B cell (primary cell): ENCODE results near the gene RPP38.

Experiments
- EZH2 ChIP-seq: IDR thresholded peaks from 2 replicates; pipeline ENCODE4 v1.6.1; 2012; ENCODE audit warnings: borderline replicate concordance, low read depth, mild to moderate bottlenecking, moderate library complexity, low read length; ENCODE audit not compliant: insufficient read depth, poor library complexity, severe bottlenecking
- TF ChIP-seq, protein P1 (sequence below): fragments of 200-600 bp; IDR thresholded peaks from one replicate; pipeline ENCODE4 v1.8.0; 2022; ENCODE audit warnings: antibody characterized with exemption, mild to moderate bottlenecking

DNA sequence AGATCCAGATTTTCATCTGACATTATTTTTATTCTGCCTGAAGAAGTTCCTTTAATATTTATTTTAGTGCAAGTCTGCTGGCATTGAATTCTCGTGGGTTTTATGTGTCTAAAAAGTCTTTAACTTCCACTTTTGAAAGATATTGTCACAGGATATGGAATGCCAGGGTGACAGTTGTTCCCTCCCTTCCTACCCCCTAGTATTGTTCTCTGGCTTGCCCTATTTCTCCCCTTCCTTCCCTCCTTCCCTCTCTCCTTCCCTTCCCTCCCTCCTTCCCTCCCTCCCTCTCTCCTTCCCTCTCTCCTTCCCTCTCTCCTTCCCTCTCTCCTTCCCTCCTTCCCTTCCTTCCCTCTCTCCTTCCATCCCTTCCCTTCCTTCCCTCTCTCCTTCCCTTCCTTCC is 38.5 kb upstream of the RPP38 start:
- TF ChIP-seq, protein P1, sequence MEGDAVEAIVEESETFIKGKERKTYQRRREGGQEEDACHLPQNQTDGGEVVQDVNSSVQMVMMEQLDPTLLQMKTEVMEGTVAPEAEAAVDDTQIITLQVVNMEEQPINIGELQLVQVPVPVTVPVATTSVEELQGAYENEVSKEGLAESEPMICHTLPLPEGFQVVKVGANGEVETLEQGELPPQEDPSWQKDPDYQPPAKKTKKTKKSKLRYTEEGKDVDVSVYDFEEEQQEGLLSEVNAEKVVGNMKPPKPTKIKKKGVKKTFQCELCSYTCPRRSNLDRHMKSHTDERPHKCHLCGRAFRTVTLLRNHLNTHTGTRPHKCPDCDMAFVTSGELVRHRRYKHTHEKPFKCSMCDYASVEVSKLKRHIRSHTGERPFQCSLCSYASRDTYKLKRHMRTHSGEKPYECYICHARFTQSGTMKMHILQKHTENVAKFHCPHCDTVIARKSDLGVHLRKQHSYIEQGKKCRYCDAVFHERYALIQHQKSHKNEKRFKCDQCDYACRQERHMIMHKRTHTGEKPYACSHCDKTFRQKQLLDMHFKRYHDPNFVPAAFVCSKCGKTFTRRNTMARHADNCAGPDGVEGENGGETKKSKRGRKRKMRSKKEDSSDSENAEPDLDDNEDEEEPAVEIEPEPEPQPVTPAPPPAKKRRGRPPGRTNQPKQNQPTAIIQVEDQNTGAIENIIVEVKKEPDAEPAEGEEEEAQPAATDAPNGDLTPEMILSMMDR, result no peak
- no peak for TF ChIP-seq EZH2
